ENCODE data around the gene CD28. TPM values are rescaled to one million over a fixed set of nuclear protein-coding genes. Genes with fewer than 3 reads are reported as not detected.

Gene CD28
- total RNA-seq (not detected in 2 replicates), polyA plus RNA-seq (0.03 TPM in 1 of 2 replicates, not detected in the other), polyA minus RNA-seq (ENCODE audit: low replicate concordance) (not detected in 2 replicates)
- polyA plus RNA-seq (2012): not detected in 2 replicates

DNA sequence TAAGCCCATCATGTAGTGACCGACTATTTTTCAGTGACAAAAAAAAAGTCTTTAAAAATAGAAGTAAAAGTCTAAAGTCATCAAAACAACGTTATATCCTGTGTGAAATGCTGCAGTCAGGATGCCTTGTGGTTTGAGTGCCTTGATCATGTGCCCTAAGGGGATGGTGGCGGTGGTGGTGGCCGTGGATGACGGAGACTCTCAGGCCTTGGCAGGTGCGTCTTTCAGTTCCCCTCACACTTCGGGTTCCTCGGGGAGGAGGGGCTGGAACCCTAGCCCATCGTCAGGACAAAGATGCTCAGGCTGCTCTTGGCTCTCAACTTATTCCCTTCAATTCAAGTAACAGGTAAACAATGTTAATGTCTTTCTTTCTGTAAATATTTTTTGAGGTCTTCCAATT is at the start of gene CD28:
TSS of gene CD28 (plus strand) at position 237 of the 400 bp plus-strand sequence. CDS start at position 295, 58 bp downstream.
- no peak within 1 kb of the TSS for H2AFZ ChIP-seq (ENCODE audit: low read length)

DNA sequence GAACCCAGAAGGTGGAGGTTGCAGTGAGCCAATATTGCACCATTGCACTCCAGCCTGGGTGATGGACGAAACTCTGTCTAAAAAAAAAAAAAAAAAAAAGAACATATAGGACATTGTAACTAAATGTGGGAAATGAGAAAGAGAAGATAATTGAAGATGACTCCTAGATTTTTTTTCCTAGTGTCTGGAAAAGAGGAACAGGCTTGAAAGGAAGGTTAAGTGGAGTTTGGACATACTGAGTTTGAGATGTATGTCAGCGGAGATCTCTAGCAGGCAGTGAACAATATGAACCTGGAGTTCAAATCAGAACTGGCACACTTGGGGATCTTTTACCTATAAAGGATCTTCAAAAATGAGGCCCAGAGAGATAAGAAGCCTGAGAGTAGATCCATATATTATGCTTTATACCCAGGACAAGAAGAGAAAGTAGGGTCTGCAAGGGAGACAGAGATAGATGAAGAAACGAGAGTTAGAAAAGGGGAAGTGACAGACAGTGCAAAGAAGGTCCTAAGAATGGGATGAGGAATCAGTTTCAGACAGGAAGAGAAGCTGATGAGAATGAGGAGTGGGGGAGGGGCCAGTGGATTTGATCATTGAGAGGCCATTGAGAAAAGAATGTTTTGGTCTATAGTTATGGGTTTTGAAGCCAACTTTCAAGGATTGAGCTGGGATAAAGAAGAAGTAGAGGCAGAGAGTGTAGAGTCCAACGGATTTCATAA is 46.9 kb upstream of the CD28 start:
- H2AFZ ChIP-seq (ENCODE audit: low read length): no peak overlapping the region
- no peak overlapping the region for H3K4me2 ChIP-seq (ENCODE audit: extremely low read depth, insufficient read depth, low read length)
- TF ChIP-seq, protein P1, sequence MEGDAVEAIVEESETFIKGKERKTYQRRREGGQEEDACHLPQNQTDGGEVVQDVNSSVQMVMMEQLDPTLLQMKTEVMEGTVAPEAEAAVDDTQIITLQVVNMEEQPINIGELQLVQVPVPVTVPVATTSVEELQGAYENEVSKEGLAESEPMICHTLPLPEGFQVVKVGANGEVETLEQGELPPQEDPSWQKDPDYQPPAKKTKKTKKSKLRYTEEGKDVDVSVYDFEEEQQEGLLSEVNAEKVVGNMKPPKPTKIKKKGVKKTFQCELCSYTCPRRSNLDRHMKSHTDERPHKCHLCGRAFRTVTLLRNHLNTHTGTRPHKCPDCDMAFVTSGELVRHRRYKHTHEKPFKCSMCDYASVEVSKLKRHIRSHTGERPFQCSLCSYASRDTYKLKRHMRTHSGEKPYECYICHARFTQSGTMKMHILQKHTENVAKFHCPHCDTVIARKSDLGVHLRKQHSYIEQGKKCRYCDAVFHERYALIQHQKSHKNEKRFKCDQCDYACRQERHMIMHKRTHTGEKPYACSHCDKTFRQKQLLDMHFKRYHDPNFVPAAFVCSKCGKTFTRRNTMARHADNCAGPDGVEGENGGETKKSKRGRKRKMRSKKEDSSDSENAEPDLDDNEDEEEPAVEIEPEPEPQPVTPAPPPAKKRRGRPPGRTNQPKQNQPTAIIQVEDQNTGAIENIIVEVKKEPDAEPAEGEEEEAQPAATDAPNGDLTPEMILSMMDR (conservative IDR thresholded peaks at IDR 0.05 in 1 of 2, IDR thresholded peaks at IDR 0.05 in 1 of 2; ENCODE audit: low read depth in 1 of 2, low read length in 2 of 2): no peak
- TF ChIP-seq EZH2 (IDR thresholded peaks at IDR 0.05; ENCODE audit: low read length, missing control alignments): no peak
- no peaks in the 10 kb centered on the region for H4K20me1 ChIP-seq (ENCODE audit: control insufficient read depth, extremely low read depth, insufficient read depth, low read length)
- no peaks in the 10 kb centered on the region for H3K36me3 ChIP-seq (ENCODE audit: control insufficient read depth, insufficient read depth, low read length)
- H3K9ac ChIP-seq (ENCODE audit: insufficient read depth, low read length): no peak overlapping the region
- no peak overlapping the region for H3K27ac ChIP-seq (ENCODE audit: insufficient read depth, low read length)
- no peaks in the 10 kb centered on the region for H3K27me3 ChIP-seq (ENCODE audit: control insufficient read depth, insufficient read depth, low read length)
- no peaks in the 10 kb centered on the region for H3K9me3 ChIP-seq (ENCODE audit: control insufficient read depth, insufficient read depth, low read depth, low read length)
- no peak overlapping the region for H3K4me3 ChIP-seq (replicated peaks in 1 of 4; ENCODE audit: control extremely low read depth in 1 of 4, insufficient read depth in 1 of 4, low read depth in 3 of 4, low read length in 4 of 4)
- H3K79me2 ChIP-seq (ENCODE audit: control insufficient read depth, insufficient read depth, low read length): no peaks in the 10 kb centered on the region
- H3K4me1 ChIP-seq (ENCODE audit: control insufficient read depth, extremely low read depth, insufficient read depth, low read length): no peaks in the 10 kb centered on the region
- DNase-seq (ENCODE audit: low read depth in 2 of 2): no peak

More for the DNA sequence above, at the start of gene CD28:
- H3K27ac ChIP-seq (ENCODE audit: insufficient read depth, low read length): no peak within 1 kb of the TSS
- no peaks in the 10 kb centered on the region for H3K4me1 ChIP-seq (ENCODE audit: control insufficient read depth, extremely low read depth, insufficient read depth, low read length)
- no peak within 1 kb of the TSS for H3K4me2 ChIP-seq (ENCODE audit: extremely low read depth, insufficient read depth, low read length)
- no peaks in the 10 kb centered on the region for H3K9me3 ChIP-seq (ENCODE audit: control insufficient read depth, insufficient read depth, low read depth, low read length)
- no peaks in the 10 kb centered on the region for H3K79me2 ChIP-seq (ENCODE audit: control insufficient read depth, insufficient read depth, low read length)
- no peaks in the 10 kb centered on the region for H3K36me3 ChIP-seq (ENCODE audit: control insufficient read depth, insufficient read depth, low read length)
- no peak for DNase-seq (ENCODE audit: low read depth in 2 of 2)
- H3K9ac ChIP-seq (ENCODE audit: insufficient read depth, low read length): no peak within 1 kb of the TSS
- H4K20me1 ChIP-seq (ENCODE audit: control insufficient read depth, extremely low read depth, insufficient read depth, low read length): no peaks in the 10 kb centered on the region
- H3K27me3 ChIP-seq (ENCODE audit: control insufficient read depth, insufficient read depth, low read length): no peaks in the 10 kb centered on the region
- TF ChIP-seq, protein P1 (conservative IDR thresholded peaks at IDR 0.05 in 1 of 2, IDR thresholded peaks at IDR 0.05 in 1 of 2; ENCODE audit: low read depth in 1 of 2, low read length in 2 of 2): no peak
- no peak for TF ChIP-seq EZH2 (IDR thresholded peaks at IDR 0.05; ENCODE audit: low read length, missing control alignments)
- no peak within 1 kb of the TSS for H3K4me3 ChIP-seq (replicated peaks in 1 of 4; ENCODE audit: control extremely low read depth in 1 of 4, insufficient read depth in 1 of 4, low read depth in 3 of 4, low read length in 4 of 4)

DNA sequence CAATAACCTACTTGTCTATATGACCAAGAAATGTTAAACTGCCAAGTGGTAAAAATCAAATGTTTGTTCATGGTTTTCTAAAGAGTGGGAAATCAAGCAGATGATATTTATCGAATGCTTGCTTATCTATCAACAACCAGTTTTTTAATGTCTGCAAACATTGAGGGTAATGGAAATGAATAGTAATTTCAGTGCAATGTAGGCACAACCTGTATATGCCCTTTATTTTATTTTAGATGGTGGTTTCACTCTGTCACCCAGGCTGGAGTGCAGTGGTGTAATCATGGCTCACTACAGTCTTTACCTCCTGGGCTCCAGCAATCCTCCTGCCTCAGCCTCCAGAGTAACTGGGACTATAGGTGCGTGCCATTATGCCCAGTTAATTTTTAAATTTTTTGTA is 46.0 kb upstream of the CD28 start:
- TF ChIP-seq, protein P1 (conservative IDR thresholded peaks at IDR 0.05 in 1 of 2, IDR thresholded peaks at IDR 0.05 in 1 of 2; ENCODE audit: low read depth in 1 of 2, low read length in 2 of 2): no peak
- TF ChIP-seq EZH2 (IDR thresholded peaks at IDR 0.05; ENCODE audit: low read length, missing control alignments): no peak
- Histone ChIP-seq H3K4me1 (ENCODE audit: control insufficient read depth, extremely low read depth, insufficient read depth, low read length) (no peaks in the 10 kb centered on the region), H3K4me2 (ENCODE audit: extremely low read depth, insufficient read depth, low read length) (no peak overlapping the region)

More for the DNA sequence above, 46.0 kb upstream of the CD28 start:
- no peak overlapping the region for H3K4me3 ChIP-seq (replicated peaks in 1 of 4; ENCODE audit: control extremely low read depth in 1 of 4, insufficient read depth in 1 of 4, low read depth in 3 of 4, low read length in 4 of 4)
- no peaks in the 10 kb centered on the region for H4K20me1 ChIP-seq (ENCODE audit: control insufficient read depth, extremely low read depth, insufficient read depth, low read length)
- H3K9ac ChIP-seq (ENCODE audit: insufficient read depth, low read length): no peak overlapping the region
- no peak for DNase-seq (ENCODE audit: low read depth in 2 of 2)
- H3K79me2 ChIP-seq (ENCODE audit: control insufficient read depth, insufficient read depth, low read length): no peaks in the 10 kb centered on the region
- H3K27me3 ChIP-seq (ENCODE audit: control insufficient read depth, insufficient read depth, low read length): no peaks in the 10 kb centered on the region
- no peaks in the 10 kb centered on the region for H3K36me3 ChIP-seq (ENCODE audit: control insufficient read depth, insufficient read depth, low read length)
- H2AFZ ChIP-seq (ENCODE audit: low read length): no peak overlapping the region
- H3K9me3 ChIP-seq (ENCODE audit: control insufficient read depth, insufficient read depth, low read depth, low read length): no peaks in the 10 kb centered on the region
- H3K27ac ChIP-seq (ENCODE audit: insufficient read depth, low read length): no peak overlapping the region
